H1 (cell line): ENCODE measurements around the gene FOXB1. TPM values are rescaled to one million over a fixed set of nuclear protein-coding genes. Genes with fewer than 3 reads are reported as not detected.

Source experiments
- ASH2L ChIP-seq: fragments of 200-600, 300-600 bp; sonication (generic); IDR thresholded peaks from one replicate; pipeline ENCODE4 v1.7.1; 2017; ENCODE audit warnings: low read length
- ATF2 ChIP-seq: IDR thresholded peaks from 2 replicates; pipeline ENCODE4 v1.6.1; 2012; ENCODE audit warnings: low read length, inconsistent platforms
- BRCA1 ChIP-seq: IDR thresholded peaks from 2 replicates; pipeline ENCODE4 v1.6.1; 2012; ENCODE audit warnings: low read depth, low read length, improper control_type of control experiment
- CHD1 ChIP-seq: IDR thresholded peaks from 2 replicates; pipeline ENCODE4 v1.6.1; 2012; ENCODE audit warnings: low read depth, low read length, improper control_type of control experiment
- CTBP2 ChIP-seq: IDR thresholded peaks from 2 replicates; pipeline ENCODE4 v1.7.0; 2011; ENCODE audit warnings: borderline replicate concordance, mild to moderate bottlenecking, moderate library complexity, mixed read lengths, low read length; ENCODE audit not compliant: insufficient read depth, insufficient read length
- EGR1 ChIP-seq: IDR thresholded peaks from 2 replicates; pipeline ENCODE4 v1.6.1; 2011; ENCODE audit warnings: low read depth, low read length, borderline replicate concordance
- JUN ChIP-seq: IDR thresholded peaks from 2 replicates; pipeline ENCODE4 v1.6.1; 2011; ENCODE audit warnings: low read depth, mild to moderate bottlenecking, improper control_type of control experiment, low read length
- KDM5A ChIP-seq: fragments of 200-600 bp; IDR thresholded peaks from 2 replicates; pipeline ENCODE4 v1.7.1; 2012; ENCODE audit warnings: mild to moderate bottlenecking, low read length, inconsistent platforms, mixed read lengths
- MAFK ChIP-seq: IDR thresholded peaks from 2 replicates; pipeline ENCODE4 v1.6.1; 2012; ENCODE audit warnings: low read depth, mild to moderate bottlenecking, improper control_type of control experiment, low read length
- NANOG ChIP-seq: IDR thresholded peaks from 2 replicates; pipeline ENCODE4 v1.6.1; 2011; ENCODE audit warnings: low read length, low read depth, mild to moderate bottlenecking, inconsistent platforms; ENCODE audit not compliant: insufficient read depth, poor library complexity, severe bottlenecking
- NRF1 ChIP-seq: IDR thresholded peaks from 2 replicates; pipeline ENCODE4 v1.6.1; 2011; ENCODE audit warnings: mild to moderate bottlenecking, low read depth, low read length, improper control_type of control experiment
- POU5F1 ChIP-seq: IDR thresholded peaks from 2 replicates; pipeline ENCODE4 v1.6.1; 2011; ENCODE audit warnings: low read depth, mild to moderate bottlenecking, low read length, moderate library complexity
- RFX5 ChIP-seq: IDR thresholded peaks from 2 replicates; pipeline ENCODE4 v1.6.1; 2011; ENCODE audit warnings: low read depth, low read length, improper control_type of control experiment, borderline replicate concordance
- RNF2 ChIP-seq: fragments of 200-900, 300-1000 bp; sonication (generic); IDR thresholded peaks from 2 replicates; pipeline ENCODE4 v1.7.1; 2016; ENCODE audit warnings: borderline replicate concordance, low read depth, mild to moderate bottlenecking, antibody characterized with exemption, low read length; ENCODE audit not compliant: poor library complexity, severe bottlenecking; ENCODE audit errors: missing control alignments
- RXRA ChIP-seq: IDR thresholded peaks from 2 replicates; pipeline ENCODE4 v1.6.1; 2011; ENCODE audit warnings: low read depth, mild to moderate bottlenecking, low read length, moderate library complexity; ENCODE audit not compliant: insufficient read depth
- SAP30 ChIP-seq: fragments of 300-600 bp; sonication (generic); IDR thresholded peaks from 2 replicates; pipeline ENCODE4 v1.7.1; 2012; ENCODE audit warnings: low read length, moderate library complexity, mild to moderate bottlenecking, inconsistent platforms; ENCODE audit not compliant: insufficient read depth, insufficient replicate concordance
- SIRT6 ChIP-seq: IDR thresholded peaks from one replicate; pipeline ENCODE4 v1.7.1; 2012; ENCODE audit warnings: low read length, inconsistent platforms
- SIX5 ChIP-seq: IDR thresholded peaks from 2 replicates; pipeline ENCODE4 v1.6.1; 2011; ENCODE audit warnings: mild to moderate bottlenecking, low read depth, low read length
- SP4 ChIP-seq: IDR thresholded peaks from 2 replicates; pipeline ENCODE4 v1.6.1; 2012; ENCODE audit warnings: low read length, inconsistent platforms
- TAF1 ChIP-seq: IDR thresholded peaks from 2 replicates; pipeline ENCODE4 v1.6.1; 2011; ENCODE audit warnings: mild to moderate bottlenecking, low read depth, low read length
- TCF12 ChIP-seq: IDR thresholded peaks from 2 replicates; pipeline ENCODE4 v1.6.1; 2011; ENCODE audit warnings: low read depth, mild to moderate bottlenecking, low read length
- polyA plus RNA-seq, 7 experiments: library from polyadenylated mRNA; depleted of rRNA in 3 of 7; stranded (reverse) in 5 of 7; unstranded in 2 of 7; fragments of >200 nt in 5 of 7; fragments of 200-250 nt in 2 of 7; gene quantifications; 1 replicate in 5 of 7; 2 replicates in 1 of 7; 4 replicates in 1 of 7; pipeline versions ENCODE4 v1.2.1 to v1.2.3, GENCODE V29; 2011 to 2013; ENCODE audit warnings: missing spikeins in 2 of 7, mixed read lengths in 2 of 7
- total RNA-seq: library from RNA; stranded (reverse); fragmentation: NEBNext Ultra II Directional; extraction: Animal tissue kit (Norgen Biotek cat#: 25700); gene quantifications from 2 replicates; pipeline ENCODE4 v1.2.1, GENCODE V29; 2021
- TF ChIP-seq, protein P1 (sequence below): IDR thresholded peaks from 2 replicates; pipeline ENCODE4 v1.6.1; 2011; ENCODE audit warnings: low read depth, mild to moderate bottlenecking, low read length; ENCODE audit not compliant: insufficient read depth

The FOXB1 gene
- total and polyA plus RNA-seq, 2 of the 8 experiments (the other 6 are each of a cell fraction or from before 2014, with no cell fraction given) = 0.92 to 1.5 TPM

GRCh38 chr15:60004009-60004845 lies at the start of gene FOXB1 (continued):
- TF ChIP-seq POU5F1 (no peak), RXRA (no peak), MAFK (no peak), EGR1 (no peak), TCF12 (0 out of 2 replicates have a peak, but pooled peaks have one; percentile 43), NANOG (no peak), CHD1 (no peak), KDM5A (no peak), RNF2 (peak; percentile 6), SP4 (no peak), NRF1 (no peak), BRCA1 (no peak), RFX5 (no peak), ASH2L (peak; percentile 77), ATF2 (0 out of 2 replicates have a peak, but pooled peaks have one; percentile 19), CTBP2 (peak; percentile 95), SAP30 (no peak), SIX5 (no peak), SIRT6 (no peak), TAF1 (0 out of 2 replicates have a peak, but pooled peaks have one; percentile 23), JUN (no peak)
- TF ChIP-seq, protein P1, sequence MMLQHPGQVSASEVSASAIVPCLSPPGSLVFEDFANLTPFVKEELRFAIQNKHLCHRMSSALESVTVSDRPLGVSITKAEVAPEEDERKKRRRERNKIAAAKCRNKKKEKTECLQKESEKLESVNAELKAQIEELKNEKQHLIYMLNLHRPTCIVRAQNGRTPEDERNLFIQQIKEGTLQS = no peak
